ENCODE results near the gene ZSCAN10. TPM values are rescaled to one million over a fixed set of nuclear protein-coding genes. Genes with fewer than 3 reads are reported as not detected.

ZSCAN10 gene
- total and polyA plus RNA-seq, 9 of the 15 experiments (the other 6 are each of a cell fraction or from before 2014, with no cell fraction given) = 0.22 TPM; not detected in 8

DNA sequence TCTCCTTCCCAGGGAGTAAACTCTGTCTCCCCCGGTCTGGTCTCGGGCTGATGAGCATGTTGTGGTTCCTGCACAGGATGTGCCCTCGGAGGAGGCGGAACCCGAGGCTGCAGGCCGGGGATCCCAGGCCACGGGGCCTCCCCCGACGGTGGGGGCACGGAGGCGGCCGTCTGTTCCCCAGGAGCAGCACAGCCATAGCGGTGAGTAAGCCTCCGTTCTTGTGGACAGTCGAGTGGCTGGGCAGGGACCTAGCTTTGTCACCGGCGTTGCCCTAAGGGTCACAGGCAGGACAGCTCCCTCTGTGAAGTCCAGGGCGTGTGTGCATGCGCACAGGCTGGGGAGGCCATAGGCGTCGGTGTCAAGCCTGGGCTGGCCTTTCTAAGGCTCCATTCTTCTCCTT, 39.2 kb upstream of the ZSCAN10 start:
- Histone ChIP-seq H3K79me2 (ENCODE audit: control insufficient read depth, insufficient read depth, low read length) (peaks cover 24% of the 10 kb centered on the region), H4K20me1 (replicated peaks; ENCODE audit: control insufficient read depth, insufficient read depth, low read length) (no peaks in the 10 kb centered on the region), H3K9me1 (ENCODE audit: control insufficient read depth, insufficient read depth, low read length) (no peaks in the 10 kb centered on the region), H3K4me1 (replicated peaks in 1 of 2; ENCODE audit: control insufficient read depth in 2 of 2, insufficient read depth in 2 of 2, low read length in 2 of 2) (peaks cover 0 to 42% of the 10 kb centered on the region in 2 experiments; a peak in 2 of 5 replicates), H2AFZ (ENCODE audit: low read depth, low read length) (no peak overlapping the region), H3K9me3 (replicated peaks; ENCODE audit: control insufficient read depth, insufficient read depth, low read depth, low read length) (no peaks in the 10 kb centered on the region), H3K4me3 (no peak overlapping the region), H3K36me3 (ENCODE audit: control insufficient read depth, insufficient read depth, low read length) (peaks cover 21% of the 10 kb centered on the region; the same call in 1 of the 3 replicates), H3K27me3 (ENCODE audit: control insufficient read depth in 2 of 2, insufficient read depth in 2 of 2, low read length in 2 of 2) (no peaks in the 10 kb centered on the region), H3K27ac (ENCODE audit: extremely low read depth, low read depth, low read length) (no peak overlapping the region), H3K9ac (ENCODE audit: insufficient read depth in 1 of 2, low read depth in 2 of 2, low read length in 2 of 2) (peak overlapping the region in 1 of 2 experiments; percentile 31; a peak in 1 of 4 replicates), H3K4me2 (ENCODE audit: insufficient read depth, low read length) (no peak overlapping the region)
- in situ Hi-C loops (cut with MboI) = no loop called here
- TF ChIP-seq FUS (optimal IDR thresholded peaks at IDR 0.05; ENCODE audit: low read depth, low read length) = no peak
- TF ChIP-seq, protein P1, sequence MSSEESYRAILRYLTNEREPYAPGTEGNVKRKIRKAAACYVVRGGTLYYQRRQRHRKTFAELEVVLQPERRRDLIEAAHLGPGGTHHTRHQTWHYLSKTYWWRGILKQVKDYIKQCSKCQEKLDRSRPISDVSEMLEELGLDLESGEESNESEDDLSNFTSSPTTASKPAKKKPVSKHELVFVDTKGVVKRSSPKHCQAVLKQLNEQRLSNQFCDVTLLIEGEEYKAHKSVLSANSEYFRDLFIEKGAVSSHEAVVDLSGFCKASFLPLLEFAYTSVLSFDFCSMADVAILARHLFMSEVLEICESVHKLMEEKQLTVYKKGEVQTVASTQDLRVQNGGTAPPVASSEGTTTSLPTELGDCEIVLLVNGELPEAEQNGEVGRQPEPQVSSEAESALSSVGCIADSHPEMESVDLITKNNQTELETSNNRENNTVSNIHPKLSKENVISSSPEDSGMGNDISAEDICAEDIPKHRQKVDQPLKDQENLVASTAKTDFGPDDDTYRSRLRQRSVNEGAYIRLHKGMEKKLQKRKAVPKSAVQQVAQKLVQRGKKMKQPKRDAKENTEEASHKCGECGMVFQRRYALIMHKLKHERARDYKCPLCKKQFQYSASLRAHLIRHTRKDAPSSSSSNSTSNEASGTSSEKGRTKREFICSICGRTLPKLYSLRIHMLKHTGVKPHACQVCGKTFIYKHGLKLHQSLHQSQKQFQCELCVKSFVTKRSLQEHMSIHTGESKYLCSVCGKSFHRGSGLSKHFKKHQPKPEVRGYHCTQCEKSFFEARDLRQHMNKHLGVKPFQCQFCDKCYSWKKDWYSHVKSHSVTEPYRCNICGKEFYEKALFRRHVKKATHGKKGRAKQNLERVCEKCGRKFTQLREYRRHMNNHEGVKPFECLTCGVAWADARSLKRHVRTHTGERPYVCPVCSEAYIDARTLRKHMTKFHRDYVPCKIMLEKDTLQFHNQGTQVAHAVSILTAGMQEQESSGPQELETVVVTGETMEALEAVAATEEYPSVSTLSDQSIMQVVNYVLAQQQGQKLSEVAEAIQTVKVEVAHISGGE (CRISPR knock-in tag; IDR thresholded peaks at IDR 0.05) = no peak
- no peak for ATAC-seq
- FAIRE-seq = no peak
- BruUV-seq (replicated peaks) = no TSS peak
- no peak for DNase-seq (ENCODE audit: extremely low read depth in 1 of 4, low spot score in 3 of 4)
- intact Hi-C loops (cut with micrococcal nuclease) = no loop called here
- ChIA-PET CTCF (ENCODE audit: low intra/inter-chr PET ratio) (no interaction called here), POLR2A (interaction anchor here (0.6 to 1.6 kb wide), 3 partner anchors 12 to 361 kb away, joined by 4 to 13 read pairs (median 5); no protein-coding TSS in a partner anchor)
- 60% methylated on average over 15 of the region's 21 CpGs for WGBS (ENCODE audit: insufficient coverage, low coverage, missing lambda C conversion rate)
